ENCODE results near the gene IL34. TPM values are rescaled to one million over a fixed set of nuclear protein-coding genes. Genes with fewer than 3 reads are reported as not detected.

Gene IL34
- total RNA-seq, 3 donors from 2014 or later (not counting 1 experiment from before 2014, with no cell fraction given): 0.48 to 0.54 TPM; not detected in 1

- no peak overlapping the region for H3K27ac Mint-ChIP-seq
- Histone ChIP-seq H3K36me3 (ENCODE audit: control insufficient read depth, insufficient read depth, low read length) (no peaks in the 10 kb centered on the region), H3K27me3 (ENCODE audit: control insufficient read depth, insufficient read depth, low read length) (no peaks in the 10 kb centered on the region), H3K9me3 (ENCODE audit: control insufficient read depth, insufficient read depth, low read length) (no peaks in the 10 kb centered on the region), H3K4me1 (ENCODE audit: control insufficient read depth, insufficient read depth, low read length) (peaks cover 4% of the 10 kb centered on the region), H3K27ac (ENCODE audit: low read length) (no peak overlapping the region), H3K4me3 (ENCODE audit: low read length) (no peak overlapping the region)
- intact Hi-C loops (cut with micrococcal nuclease): loop anchor here (10.0 kb wide), 2 partner anchors 491 to 951 kb away; no protein-coding TSS in a partner anchor
- no peak overlapping the region for H3K4me3 Mint-ChIP-seq
- no peak for TF ChIP-seq CTCF (IDR thresholded peaks at IDR 0.05)
- peaks cover 0 to 4% of the 10 kb centered on the region in 2 donors for H3K27me3 Mint-ChIP-seq (ENCODE audit: low read depth in 2 of 2)
- H3K4me1 Mint-ChIP-seq: peaks cover 5 to 6% of the 10 kb centered on the region in 2 donors
- no peaks in the 10 kb centered on the region for H3K36me3 Mint-ChIP-seq
- no peak for DNase-seq
- no peak for ATAC-seq
- 87% methylated on average over 7 of the region's 8 CpGs for WGBS (ENCODE audit: insufficient coverage)
- H3K9me3 Mint-ChIP-seq: no peaks in the 10 kb centered on the region
Observed at GRCh38 chr16:70656065-70656711, 9.8 kb downstream of the IL34 start.

GRCh38 chr16:70656712-70657263 lies 10.4 kb downstream of the IL34 start:
- no peak overlapping the region for H3K4me3 Mint-ChIP-seq
- peaks cover 0 to 2% of the 10 kb centered on the region in 2 donors for H3K27me3 Mint-ChIP-seq (ENCODE audit: low read depth in 2 of 2)
- peaks cover 4% of the 10 kb centered on the region for H3K4me1 ChIP-seq (ENCODE audit: control insufficient read depth, insufficient read depth, low read length)
- TF ChIP-seq CTCF (IDR thresholded peaks at IDR 0.05): no peak
- no peak for ATAC-seq
- peaks cover 5 to 6% of the 10 kb centered on the region in 2 donors for H3K4me1 Mint-ChIP-seq
- no peaks in the 10 kb centered on the region for H3K9me3 Mint-ChIP-seq
- intact Hi-C loops (cut with micrococcal nuclease): loop anchor here (10.0 kb wide), 2 partner anchors 492 to 952 kb away; no protein-coding TSS in a partner anchor
- WGBS (ENCODE audit: insufficient coverage): 79% methylated on average over 22 of the region's 22 CpGs
- no peak overlapping the region for H3K27ac ChIP-seq (ENCODE audit: low read length)
- H3K36me3 ChIP-seq (ENCODE audit: control insufficient read depth, insufficient read depth, low read length): no peaks in the 10 kb centered on the region
- no peak overlapping the region for H3K4me3 ChIP-seq (ENCODE audit: low read length)
- DNase-seq: no peak
- H3K27ac Mint-ChIP-seq: no peak overlapping the region
- no peaks in the 10 kb centered on the region for H3K27me3 ChIP-seq (ENCODE audit: control insufficient read depth, insufficient read depth, low read length)
- H3K36me3 Mint-ChIP-seq: no peaks in the 10 kb centered on the region
- no peaks in the 10 kb centered on the region for H3K9me3 ChIP-seq (ENCODE audit: control insufficient read depth, insufficient read depth, low read length)

GRCh38 chr16:70657956-70658355 lies 11.6 kb downstream of the IL34 start:
- intact Hi-C loops (cut with micrococcal nuclease): loop anchor here (10.0 kb wide), 2 partner anchors 493 to 953 kb away; no protein-coding TSS in a partner anchor
- H3K4me3 Mint-ChIP-seq: no peak overlapping the region

More at GRCh38 chr16:70657956-70658355, 11.6 kb downstream of the IL34 start:
- 92% methylated on average over 7 of the region's 7 CpGs for WGBS (ENCODE audit: insufficient coverage)
- no peaks in the 10 kb centered on the region for H3K27me3 ChIP-seq (ENCODE audit: control insufficient read depth, insufficient read depth, low read length)
- Mint-ChIP-seq H3K36me3 (no peaks in the 10 kb centered on the region), H3K4me1 (peaks cover 5 to 6% of the 10 kb centered on the region in 2 donors), H3K27me3 (ENCODE audit: low read depth in 2 of 2) (peaks cover 0 to 2% of the 10 kb centered on the region in 2 donors), H3K9me3 (no peaks in the 10 kb centered on the region), H3K27ac (no peak overlapping the region)
- peaks cover 4% of the 10 kb centered on the region for H3K4me1 ChIP-seq (ENCODE audit: control insufficient read depth, insufficient read depth, low read length)
- H3K4me3 ChIP-seq (ENCODE audit: low read length): no peak overlapping the region
- no peak for TF ChIP-seq CTCF (IDR thresholded peaks at IDR 0.05)
- no peak for ATAC-seq
- no peak overlapping the region for H3K27ac ChIP-seq (ENCODE audit: low read length)
- no peak for DNase-seq
- H3K9me3 ChIP-seq (ENCODE audit: control insufficient read depth, insufficient read depth, low read length): no peaks in the 10 kb centered on the region
- H3K36me3 ChIP-seq (ENCODE audit: control insufficient read depth, insufficient read depth, low read length): no peaks in the 10 kb centered on the region

Measured in natural killer cell (primary cell).